ENCODE measurements around the gene PI4KA. TPM values are rescaled to one million over a fixed set of nuclear protein-coding genes. Genes with fewer than 3 reads are reported as not detected.

Gene PI4KA
- total RNA-seq, 6 experiments from 2014 or later, result 35.3 to 55.4 (median 47.7) TPM

DNA sequence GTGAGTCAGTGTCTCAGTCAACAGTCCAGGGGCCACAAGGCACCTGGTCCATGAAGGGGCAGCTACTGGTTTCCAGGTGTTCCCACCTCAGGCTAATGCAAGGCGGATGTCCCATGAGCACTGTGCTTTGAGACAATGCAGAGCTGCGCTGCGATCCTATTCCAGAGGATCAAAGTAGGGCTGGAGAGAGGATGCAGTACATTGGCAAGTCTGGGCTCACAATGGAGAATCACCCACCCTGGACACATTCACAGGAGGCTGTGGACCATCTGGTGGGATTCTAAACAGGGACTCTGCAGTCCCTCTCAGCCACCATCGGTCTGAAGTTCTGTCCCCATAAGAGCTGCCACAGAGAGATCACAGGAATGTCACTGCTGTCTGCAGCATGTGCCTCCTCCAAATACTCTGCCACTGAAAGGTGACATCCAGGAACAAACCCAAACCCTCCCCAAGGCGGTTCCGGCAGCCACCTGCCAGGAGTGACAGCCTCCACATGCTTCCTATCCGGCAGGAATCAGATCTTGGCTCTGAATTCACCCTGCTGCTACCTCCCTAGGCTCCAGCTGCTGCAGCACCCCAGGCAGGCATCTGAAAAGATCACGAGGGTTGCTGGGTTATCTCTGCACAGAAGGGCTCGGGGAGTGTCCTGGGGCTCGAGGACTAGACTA, 130.0 kb downstream of the PI4KA start:
- DNase-seq (no peak), ATAC-seq (no peak)
- Histone ChIP-seq H3K27me3 (no peaks in the 10 kb centered on the region), H3K27ac (no peak overlapping the region), H3K36me3 (peaks cover 0 to 31% (median 17%) of the 10 kb centered on the region in 4 donors), H3K4me3 (no peak overlapping the region), H3K4me1 (no peaks in the 10 kb centered on the region), H3K9me3 (no peaks in the 10 kb centered on the region)
- no peak for TF ChIP-seq CTCF (IDR thresholded peaks at IDR 0.05)
- no peak for TF ChIP-seq POLR2A (IDR thresholded peaks at IDR 0.05)
- 100% methylated on average over 3 of the region's 10 CpGs for WGBS (ENCODE audit: insufficient coverage, low coverage, low lambda C conversion rate, missing lambda C conversion rate)
- intact Hi-C loops (cut with DNase I), result no loop called here

- 84% methylated on average over 13 of the region's 29 CpGs for WGBS (ENCODE audit: insufficient coverage, low coverage, low lambda C conversion rate, missing lambda C conversion rate)
- no peak for DNase-seq
Measured at GRCh38 chr22:20727118-20728015, 131.2 kb downstream of the PI4KA start.

GRCh38 chr22:20725987-20726558, 132.5 kb downstream of the PI4KA start:
- TF ChIP-seq CTCF (IDR thresholded peaks at IDR 0.05), result no peak
- peaks cover 0 to 31% (median 17%) of the 10 kb centered on the region in 4 donors for H3K36me3 ChIP-seq
- no peak overlapping the region for H3K4me3 ChIP-seq
- H3K4me1 ChIP-seq, result no peaks in the 10 kb centered on the region
- no peak for DNase-seq
- no peaks in the 10 kb centered on the region for H3K9me3 ChIP-seq
- intact Hi-C loops (cut with DNase I), result no loop called here
- 69% methylated on average over 7 of the region's 11 CpGs for WGBS (ENCODE audit: insufficient coverage, low coverage, low lambda C conversion rate, missing lambda C conversion rate)
- no peak overlapping the region for H3K27ac ChIP-seq
- ATAC-seq, result peak in 1 of 4 donors; percentile 34
- H3K27me3 ChIP-seq, result no peaks in the 10 kb centered on the region

More at GRCh38 chr22:20727118-20728015, 131.2 kb downstream of the PI4KA start:
- TF ChIP-seq CTCF (IDR thresholded peaks at IDR 0.05) (no peak), POLR2A (IDR thresholded peaks at IDR 0.05) (no peak)
- Histone ChIP-seq H3K4me1 (no peaks in the 10 kb centered on the region), H3K27me3 (no peaks in the 10 kb centered on the region), H3K36me3 (peaks cover 0 to 31% (median 17%) of the 10 kb centered on the region in 4 donors), H3K4me3 (no peak overlapping the region), H3K27ac (no peak overlapping the region), H3K9me3 (no peaks in the 10 kb centered on the region)
- intact Hi-C loops (cut with DNase I), result no loop called here
- no peak for ATAC-seq

DNA sequence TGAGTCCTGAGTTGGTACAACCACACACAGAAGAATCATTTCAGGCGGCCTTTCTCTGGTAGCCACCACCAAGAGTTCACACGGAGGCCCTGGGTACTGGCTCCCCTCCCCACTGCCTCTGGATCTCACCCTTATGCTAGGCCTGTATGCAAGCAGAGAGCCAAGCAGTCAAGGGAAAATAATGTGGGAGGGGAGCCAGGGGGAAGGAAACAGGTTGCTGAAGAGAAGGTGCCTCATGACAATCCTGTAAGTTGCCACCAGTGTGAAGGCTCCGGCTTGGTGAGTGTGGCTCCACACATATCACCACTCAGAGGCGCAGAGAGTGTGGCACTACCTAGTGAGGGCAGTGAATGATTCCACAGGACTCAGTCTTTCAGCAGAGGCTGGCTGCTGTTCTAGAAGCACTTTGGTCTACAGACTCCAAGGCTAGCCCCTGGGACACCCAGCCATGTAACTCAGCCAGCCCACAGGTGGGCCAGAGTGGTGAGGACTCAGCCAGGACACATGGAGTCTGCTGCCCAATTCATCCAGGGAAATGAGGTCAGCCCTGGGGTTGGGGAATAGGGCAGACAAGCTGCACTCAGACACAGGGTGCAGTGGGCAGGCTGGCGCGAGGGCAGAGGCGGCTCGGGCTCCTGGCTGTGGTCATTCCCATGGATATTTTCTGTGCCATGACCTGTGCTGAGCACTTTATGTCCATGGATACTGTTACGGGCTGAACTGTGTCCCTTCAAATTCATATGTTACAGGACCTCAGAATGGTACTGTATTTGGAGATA, 133.7 kb downstream of the PI4KA start:
- no peaks in the 10 kb centered on the region for H3K9me3 ChIP-seq
- intact Hi-C loops (cut with DNase I), result no loop called here
- no peaks in the 10 kb centered on the region for H3K27me3 ChIP-seq
- H3K36me3 ChIP-seq, result peaks cover 0 to 30% (median 15%) of the 10 kb centered on the region in 4 donors
- 97% methylated on average over 4 of the region's 9 CpGs for WGBS (ENCODE audit: insufficient coverage, low coverage, low lambda C conversion rate, missing lambda C conversion rate)
- H3K4me1 ChIP-seq, result no peaks in the 10 kb centered on the region
- H3K27ac ChIP-seq, result no peak overlapping the region
- TF ChIP-seq CTCF (IDR thresholded peaks at IDR 0.05), result no peak
- no peak for TF ChIP-seq POLR2A (IDR thresholded peaks at IDR 0.05)
- no peak for ATAC-seq
- no peak overlapping the region for H3K4me3 ChIP-seq
- no peak for DNase-seq

Measured in right lobe of liver (tissue), 6 donors.